Liver (tissue), 9 donors: ENCODE data around the gene CCDC15. TPM values are rescaled to one million over a fixed set of nuclear protein-coding genes. Genes with fewer than 3 reads are reported as not detected.

Experiments used
- DNase-seq: peaks from one replicate; pipeline ENCODE4 v3.0.0-alpha.2; 2017; ENCODE audit warnings: low spot score
- H3K27ac ChIP-seq, 2 donors: one replicate each; pipeline ENCODE4 v1.7.0; 2013; ENCODE audit warnings: inconsistent platforms in 2 of 2, low read length in 2 of 2, control low read depth in 1 of 2, low read depth in 1 of 2, mild to moderate bottlenecking in 1 of 2
- H3K27me3 ChIP-seq, 4 donors: one replicate each; pipeline versions ENCODE4 v1.6.1 to v1.7.0; 2013; ENCODE audit warnings: low read length in 3 of 4, inconsistent platforms in 1 of 4, mild to moderate bottlenecking in 1 of 4, moderate library complexity in 1 of 4; ENCODE audit not compliant: control insufficient read depth in 4 of 4, insufficient read depth in 4 of 4
- H3K36me3 ChIP-seq, 4 donors: one replicate each; pipeline versions ENCODE4 v1.6.1 to v1.7.0; 2013; ENCODE audit warnings: low read length in 3 of 4, mild to moderate bottlenecking in 3 of 4, low read depth in 1 of 4, moderate library complexity in 1 of 4; ENCODE audit not compliant: control insufficient read depth in 4 of 4, insufficient read depth in 3 of 4
- H3K4me1 ChIP-seq, 4 donors: one replicate each; pipeline versions ENCODE4 v1.6.1 to v1.7.0; 2013; ENCODE audit warnings: low read length in 3 of 4, mild to moderate bottlenecking in 3 of 4, moderate library complexity in 1 of 4; ENCODE audit not compliant: control insufficient read depth in 4 of 4, insufficient read depth in 4 of 4
- H3K4me3 ChIP-seq, 3 donors: one replicate each; pipeline versions ENCODE4 v1.6.1 to v1.7.0; 2013; ENCODE audit warnings: low read length in 3 of 3, control low read depth in 1 of 3, low read depth in 1 of 3, mild to moderate bottlenecking in 1 of 3
- H3K9ac ChIP-seq, 2 donors: one replicate each; pipeline ENCODE4 v1.7.0; 2013; ENCODE audit warnings: low read length in 2 of 2, mild to moderate bottlenecking in 2 of 2, moderate library complexity in 2 of 2, control low read depth in 1 of 2, low read depth in 1 of 2
- H3K9me3 ChIP-seq, 4 donors: one replicate each; pipeline versions ENCODE4 v1.6.1 to v1.7.0; 2013; ENCODE audit warnings: low read length in 3 of 4; ENCODE audit not compliant: control insufficient read depth in 4 of 4
- ATF3 ChIP-seq: IDR thresholded peaks from 2 replicates; pipeline ENCODE4 v1.6.1; 2016; ENCODE audit warnings: antibody characterized with exemption
- CTCF ChIP-seq: fragments of 150-350 bp; IDR thresholded peaks from 2 replicates; pipeline ENCODE4 v1.5.1; 2017; ENCODE audit warnings: improper control_type of control experiment, low read depth, low read length; ENCODE audit not compliant: missing input control
- EGR1 ChIP-seq, 2 donors: IDR thresholded peaks; 2 replicates each; pipeline ENCODE4 v1.6.1; 2016 to 2018; ENCODE audit warnings: antibody characterized with exemption in 2 of 2, low read depth in 2 of 2
- FOXA1 ChIP-seq: IDR thresholded peaks from 2 replicates; pipeline ENCODE4 v1.6.1; 2016; ENCODE audit warnings: antibody characterized with exemption
- GABPA ChIP-seq, 2 donors: IDR thresholded peaks in 1 of 2; conservative IDR thresholded peaks in 1 of 2; 2 replicates each; pipeline ENCODE4 v1.6.1; 2016; ENCODE audit warnings: antibody characterized with exemption in 2 of 2, mild to moderate bottlenecking in 1 of 2, moderate library complexity in 1 of 2
- HNF4A ChIP-seq, 2 donors: conservative IDR thresholded peaks; 2 replicates each; pipeline ENCODE4 v1.6.1; 2016; ENCODE audit warnings: antibody characterized with exemption in 2 of 2, mild to moderate bottlenecking in 2 of 2
- HNF4G ChIP-seq: IDR thresholded peaks from 2 replicates; pipeline ENCODE4 v1.6.1; 2016; ENCODE audit warnings: antibody characterized with exemption
- NR2F2 ChIP-seq: IDR thresholded peaks from 2 replicates; pipeline ENCODE4 v1.6.1; 2016; ENCODE audit warnings: antibody characterized with exemption
- RAD21 ChIP-seq, 2 donors: IDR thresholded peaks; 2 replicates each; pipeline ENCODE4 v1.6.1; 2016; ENCODE audit warnings: antibody characterized with exemption in 2 of 2, mild to moderate bottlenecking in 2 of 2
- REST ChIP-seq: IDR thresholded peaks from 2 replicates; pipeline ENCODE4 v1.6.1; 2016; ENCODE audit warnings: antibody characterized with exemption, mild to moderate bottlenecking
- RXRA ChIP-seq, 2 donors: IDR thresholded peaks; 2 replicates each; pipeline ENCODE4 v1.6.1; 2017 to 2018; ENCODE audit warnings: antibody characterized with exemption in 2 of 2, mild to moderate bottlenecking in 1 of 2
- TAF1 ChIP-seq: conservative IDR thresholded peaks from 2 replicates; pipeline ENCODE4 v1.6.1; 2016; ENCODE audit warnings: antibody characterized with exemption, mild to moderate bottlenecking
- YY1 ChIP-seq: IDR thresholded peaks from 2 replicates; pipeline ENCODE4 v1.6.1; 2016; ENCODE audit warnings: antibody characterized with exemption, mild to moderate bottlenecking
- ZBTB33 ChIP-seq: IDR thresholded peaks from 2 replicates; pipeline ENCODE4 v1.6.1; 2016; ENCODE audit warnings: antibody characterized with exemption
- WGBS: extraction: QIAGEN DNeasy Blood & Tissue Kit; methylation state at CpG from one replicate; pipeline ENCODE4 v1.1.7; 2013; 5-methylcytosine and 5-hydroxymethylcytosine counted together
- polyA plus RNA-seq, 2 donors: library from polyadenylated mRNA; stranded (reverse) in 1 of 2; unstranded in 1 of 2; fragments of 200-250 nt in 1 of 2; fragments of >200 nt in 1 of 2; fragmentation: Nextera tagmentation in 1 of 2; extraction: Ambion mirVana in 1 of 2; gene quantifications; one replicate each; pipeline versions ENCODE4 v1.2.1 to v1.2.3, GENCODE V29; 2013 to 2015
- total RNA-seq, 2 donors: library from RNA; depleted of rRNA; stranded (reverse); fragments of >200 nt; gene quantifications; one replicate each; pipeline ENCODE4 v1.2.3, GENCODE V29; 2014
- donor health status: healthy.
- donor health status: healthy.
- donor health status: healthy.
- donor health status: healthy.
- donor health status: healthy.

The CCDC15 gene
- total and polyA plus RNA-seq, 4 donors, result 0.35 to 3.5 (median 0.88) TPM

GRCh38 chr11:125082040-125082439, 128.0 kb downstream of the CCDC15 start:
- H3K9ac ChIP-seq, result no peak overlapping the region
- H3K27ac ChIP-seq, result no peak overlapping the region
- no peaks in the 10 kb centered on the region for H3K9me3 ChIP-seq
- no peaks in the 10 kb centered on the region for H3K27me3 ChIP-seq
- TF ChIP-seq HNF4G, result no peak
- TF ChIP-seq GABPA (IDR thresholded peaks at IDR 0.05 in 1 of 2, conservative IDR thresholded peaks at IDR 0.05 in 1 of 2), result no peak
- H3K36me3 ChIP-seq, result no peaks in the 10 kb centered on the region
- no peaks in the 10 kb centered on the region for H3K4me1 ChIP-seq
- 86% methylated on average over 5 of the region's 5 CpGs for WGBS
- H3K4me3 ChIP-seq, result no peak overlapping the region
- DNase-seq, result no peak

GRCh38 chr11:125082611-125083311, 128.8 kb downstream of the CCDC15 start:
- Histone ChIP-seq H3K27ac (no peak overlapping the region), H3K9ac (no peak overlapping the region), H3K4me3 (no peak overlapping the region), H3K36me3 (no peaks in the 10 kb centered on the region), H3K27me3 (no peaks in the 10 kb centered on the region), H3K4me1 (no peaks in the 10 kb centered on the region), H3K9me3 (no peaks in the 10 kb centered on the region)
- WGBS, result 85% methylated on average over 10 of the region's 10 CpGs
- TF ChIP-seq HNF4G (no peak), CTCF (no peak), ATF3 (no peak), ZBTB33 (no peak), FOXA1 (no peak), RXRA (IDR thresholded peaks at IDR 0.05) (no peak), RAD21 (IDR thresholded peaks at IDR 0.05) (no peak)
- peak; percentile 28 for DNase-seq

GRCh38 chr11:125083312-125084056, 129.5 kb downstream of the CCDC15 start:
- Histone ChIP-seq H3K36me3 (no peaks in the 10 kb centered on the region), H3K4me1 (no peaks in the 10 kb centered on the region), H3K9me3 (no peaks in the 10 kb centered on the region), H3K27me3 (no peaks in the 10 kb centered on the region), H3K4me3 (no peak overlapping the region), H3K9ac (no peak overlapping the region), H3K27ac (no peak overlapping the region)
- 74% methylated on average over 11 of the region's 11 CpGs for WGBS
- DNase-seq, result no peak
- TF ChIP-seq GABPA (IDR thresholded peaks at IDR 0.05 in 1 of 2, conservative IDR thresholded peaks at IDR 0.05 in 1 of 2) (no peak), FOXA1 (no peak), CTCF (no peak), RXRA (IDR thresholded peaks at IDR 0.05) (no peak), HNF4G (no peak), EGR1 (IDR thresholded peaks at IDR 0.05; ENCODE audit: low read depth in 2 of 2) (no peak), TAF1 (no peak), ATF3 (no peak), NR2F2 (no peak), YY1 (no peak), REST (no peak), HNF4A (conservative IDR thresholded peaks at IDR 0.05) (no peak)
